Vagina (tissue), 2 donors: ENCODE data around the gene TGM1.

Experiments
- POLR2AphosphoS5 ChIP-seq, 2 donors: sonication (generic); formaldehyde crosslinking; IDR thresholded peaks; one replicate each; pipeline ENCODE4 v1.9.0; 2017; ENCODE audit warnings: antibody characterized with exemption in 2 of 2, mild to moderate bottlenecking in 2 of 2, low read depth in 1 of 2; ENCODE audit not compliant: insufficient read depth in 1 of 2
- TF ChIP-seq, protein P1 (sequence below), 3 experiments: fragments of 450-650 bp in 2 of 3; fragments of 200-600 bp in 1 of 3; sonication (generic) in 1 of 3; IDR thresholded peaks; one replicate each; pipeline ENCODE4 v1.5.1; 2017 to 2019; ENCODE audit warnings: antibody characterized with exemption in 3 of 3, mild to moderate bottlenecking in 2 of 3, moderate library complexity in 2 of 3

DNA sequence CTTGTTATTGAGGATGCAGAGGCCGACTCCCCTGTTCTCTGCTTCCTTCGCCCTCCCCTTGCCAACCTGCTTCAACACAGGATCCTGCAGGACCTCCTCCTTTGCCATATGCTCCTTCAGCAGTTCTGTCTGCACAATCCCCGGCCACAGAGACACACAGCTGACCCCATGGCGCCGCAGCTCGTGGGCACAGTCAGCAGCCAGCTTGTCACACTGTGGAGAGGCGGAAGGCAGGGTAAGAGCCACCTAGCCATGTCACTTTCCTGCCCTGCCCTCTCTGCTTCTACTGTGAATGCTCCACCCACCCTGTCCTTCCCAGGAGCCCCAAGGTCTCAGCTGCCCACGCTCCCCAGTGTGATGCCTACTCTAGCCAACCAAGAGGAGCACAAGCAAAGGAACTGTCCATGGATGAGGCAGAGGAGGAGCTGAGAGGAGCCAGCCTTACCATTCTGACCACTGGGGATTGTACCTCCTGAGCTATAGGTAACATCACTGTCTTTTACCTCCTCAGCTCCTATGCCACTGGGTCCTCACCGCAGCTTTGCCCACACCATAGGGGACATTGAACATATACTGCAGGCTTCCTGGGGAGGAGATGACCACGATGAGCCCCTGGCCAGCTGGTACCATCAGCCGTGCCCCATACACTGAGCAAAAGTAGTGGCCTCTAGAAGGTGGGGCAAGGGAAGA lies 29.3 kb upstream of the TGM1 start:
- TF ChIP-seq, protein P1, sequence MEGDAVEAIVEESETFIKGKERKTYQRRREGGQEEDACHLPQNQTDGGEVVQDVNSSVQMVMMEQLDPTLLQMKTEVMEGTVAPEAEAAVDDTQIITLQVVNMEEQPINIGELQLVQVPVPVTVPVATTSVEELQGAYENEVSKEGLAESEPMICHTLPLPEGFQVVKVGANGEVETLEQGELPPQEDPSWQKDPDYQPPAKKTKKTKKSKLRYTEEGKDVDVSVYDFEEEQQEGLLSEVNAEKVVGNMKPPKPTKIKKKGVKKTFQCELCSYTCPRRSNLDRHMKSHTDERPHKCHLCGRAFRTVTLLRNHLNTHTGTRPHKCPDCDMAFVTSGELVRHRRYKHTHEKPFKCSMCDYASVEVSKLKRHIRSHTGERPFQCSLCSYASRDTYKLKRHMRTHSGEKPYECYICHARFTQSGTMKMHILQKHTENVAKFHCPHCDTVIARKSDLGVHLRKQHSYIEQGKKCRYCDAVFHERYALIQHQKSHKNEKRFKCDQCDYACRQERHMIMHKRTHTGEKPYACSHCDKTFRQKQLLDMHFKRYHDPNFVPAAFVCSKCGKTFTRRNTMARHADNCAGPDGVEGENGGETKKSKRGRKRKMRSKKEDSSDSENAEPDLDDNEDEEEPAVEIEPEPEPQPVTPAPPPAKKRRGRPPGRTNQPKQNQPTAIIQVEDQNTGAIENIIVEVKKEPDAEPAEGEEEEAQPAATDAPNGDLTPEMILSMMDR (IDR thresholded peaks at IDR 0.05): no peak
- no peak for TF ChIP-seq POLR2AphosphoS5 (IDR thresholded peaks at IDR 0.05; ENCODE audit: insufficient read depth in 1 of 2, low read depth in 1 of 2)
